HL-60 (cell line): Measurements from ENCODE around the gene IRX5.

Experiments
- CTCF ChIP-seq: IDR thresholded peaks from one replicate; pipeline ENCODE4 v1.5.1; 2011; ENCODE audit warnings: low read length, control low read depth, inconsistent platforms; ENCODE audit not compliant: insufficient read depth
- POLR2AphosphoS5 ChIP-seq: IDR thresholded peaks from 2 replicates; pipeline ENCODE4 v1.6.1; 2012; ENCODE audit warnings: low read depth
- REST ChIP-seq: IDR thresholded peaks from 2 replicates; pipeline ENCODE4 v1.6.1; 2012; ENCODE audit warnings: low read depth; ENCODE audit not compliant: insufficient replicate concordance
- SPI1 ChIP-seq: IDR thresholded peaks from 2 replicates; pipeline ENCODE4 v1.6.1; 2012; ENCODE audit warnings: low read depth, mild to moderate bottlenecking, borderline replicate concordance

- no peak for TF ChIP-seq CTCF
- TF ChIP-seq REST, result no peak
- TF ChIP-seq POLR2AphosphoS5, result no peak
- TF ChIP-seq SPI1, result no peak
Observed at GRCh38 chr16:54928016-54928356, 2.7 kb upstream of the IRX5 start.
